ENCODE measurements around the gene SPACA4. TPM values are rescaled to one million over a fixed set of nuclear protein-coding genes. Genes with fewer than 3 reads are reported as not detected.

Gene SPACA4
- total and polyA plus RNA-seq, 7 donors = 0.34 TPM; not detected in 6

- 0% methylated on average over 38 of the region's 38 CpGs for WGBS, 2 donors
- TF ChIP-seq, protein P1, sequence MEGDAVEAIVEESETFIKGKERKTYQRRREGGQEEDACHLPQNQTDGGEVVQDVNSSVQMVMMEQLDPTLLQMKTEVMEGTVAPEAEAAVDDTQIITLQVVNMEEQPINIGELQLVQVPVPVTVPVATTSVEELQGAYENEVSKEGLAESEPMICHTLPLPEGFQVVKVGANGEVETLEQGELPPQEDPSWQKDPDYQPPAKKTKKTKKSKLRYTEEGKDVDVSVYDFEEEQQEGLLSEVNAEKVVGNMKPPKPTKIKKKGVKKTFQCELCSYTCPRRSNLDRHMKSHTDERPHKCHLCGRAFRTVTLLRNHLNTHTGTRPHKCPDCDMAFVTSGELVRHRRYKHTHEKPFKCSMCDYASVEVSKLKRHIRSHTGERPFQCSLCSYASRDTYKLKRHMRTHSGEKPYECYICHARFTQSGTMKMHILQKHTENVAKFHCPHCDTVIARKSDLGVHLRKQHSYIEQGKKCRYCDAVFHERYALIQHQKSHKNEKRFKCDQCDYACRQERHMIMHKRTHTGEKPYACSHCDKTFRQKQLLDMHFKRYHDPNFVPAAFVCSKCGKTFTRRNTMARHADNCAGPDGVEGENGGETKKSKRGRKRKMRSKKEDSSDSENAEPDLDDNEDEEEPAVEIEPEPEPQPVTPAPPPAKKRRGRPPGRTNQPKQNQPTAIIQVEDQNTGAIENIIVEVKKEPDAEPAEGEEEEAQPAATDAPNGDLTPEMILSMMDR (IDR thresholded peaks at IDR 0.05) = no peak
- TF ChIP-seq EP300 (IDR thresholded peaks at IDR 0.05) (peak in 1 of 4 donors; percentile 74), POLR2AphosphoS5 (IDR thresholded peaks at IDR 0.05) (peak; percentile 66 to 92 (median 71)), POLR2A (IDR thresholded peaks at IDR 0.05) (no peak)
- Histone ChIP-seq H3K27ac (peak overlapping the region; percentile 91 to 99 (median 96)), H3K27me3 (no peaks in the 10 kb centered on the region), H3K4me3 (peak overlapping the region; percentile 54 to 89 (median 64)), H3K9me3 (no peaks in the 10 kb centered on the region), H3K36me3 (peaks cover 0 to 8% (median 3%) of the 10 kb centered on the region in 4 donors), H3K4me1 (peaks cover 0 to 50% (median 37%) of the 10 kb centered on the region in 4 donors)
- intact Hi-C loops (cut with DNase I) = loop anchor here (10.0 kb wide), 2 partner anchors 327 to 837 kb away; partner anchors contain the start of genes FLT3LG and FTL
- DNase-seq = peak; percentile 100
These were observed 31.0 kb downstream of the SPACA4 start for GRCh38 chr19:48637449-48637947.

- intact Hi-C loops (cut with DNase I) = loop anchor here (10.0 kb wide), 2 partner anchors 327 to 837 kb away; partner anchors contain the start of genes FLT3LG and FTL
- 5 to 9% methylated on average over 29 of the region's 29 CpGs for WGBS, 2 donors
- Histone ChIP-seq H3K36me3 (peaks cover 0 to 1% (median 0%) of the 10 kb centered on the region in 4 donors), H3K4me1 (peaks cover 0 to 43% (median 30%) of the 10 kb centered on the region in 4 donors), H3K27me3 (no peaks in the 10 kb centered on the region), H3K27ac (peak overlapping the region; percentile 91 to 99 (median 96)), H3K9me3 (no peaks in the 10 kb centered on the region), H3K4me3 (peak overlapping the region; percentile 54 to 89 (median 64))
- peak; percentile 96 for DNase-seq
- TF ChIP-seq POLR2AphosphoS5 (IDR thresholded peaks at IDR 0.05) (peak; percentile 37 to 83 (median 62)), EP300 (IDR thresholded peaks at IDR 0.05) (peak in 1 of 4 donors; percentile 9), POLR2A (IDR thresholded peaks at IDR 0.05) (peak; percentile 52 to 53)
- TF ChIP-seq, protein P1 (IDR thresholded peaks at IDR 0.05) = peak in 1 of 4 experiments; percentile 14
These were observed 31.6 kb downstream of the SPACA4 start for GRCh38 chr19:48637948-48638830.

DNA sequence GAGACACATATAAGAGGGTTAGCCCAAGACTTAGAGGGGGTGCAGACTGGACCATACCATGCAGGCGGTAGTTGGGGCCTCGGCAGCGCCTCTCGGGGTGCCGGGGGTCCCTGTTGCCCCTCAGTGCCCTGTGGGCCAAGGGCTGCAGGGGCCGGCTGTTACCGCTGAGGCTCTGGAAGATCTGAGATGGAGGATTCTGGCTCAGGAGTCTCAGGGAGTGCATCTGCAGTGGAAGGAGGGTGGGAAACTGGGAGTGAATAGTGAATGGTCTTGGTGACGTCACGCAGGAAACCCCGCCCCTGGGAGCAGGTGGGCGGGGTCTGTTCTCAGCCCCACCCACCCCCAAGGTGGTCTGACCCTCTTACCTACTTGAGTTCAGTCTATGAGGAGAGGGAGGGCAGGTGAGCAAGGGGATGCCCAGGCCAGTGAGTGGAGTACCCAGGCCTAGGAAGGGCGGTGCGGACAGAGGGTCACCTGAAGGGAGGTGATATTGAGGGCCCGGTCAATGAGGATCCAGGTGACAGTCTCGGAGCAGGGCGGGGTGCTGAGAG, 32.4 kb downstream of the SPACA4 start:
- Histone ChIP-seq H3K4me3 (peak overlapping the region in 3 of 4 donors; percentile 61 to 89 (median 66)), H3K27ac (peak overlapping the region; percentile 91 to 99 (median 96)), H3K27me3 (no peaks in the 10 kb centered on the region), H3K36me3 (no peaks in the 10 kb centered on the region), H3K9me3 (no peaks in the 10 kb centered on the region), H3K4me1 (peaks cover 0 to 36% (median 23%) of the 10 kb centered on the region in 4 donors)
- 68 to 77% methylated on average over 16 of the region's 16 CpGs for WGBS, 2 donors
- intact Hi-C loops (cut with DNase I) = loop anchor here (10.0 kb wide), 2 partner anchors 326 to 836 kb away; partner anchors contain the start of genes FLT3LG and FTL
- no peak for TF ChIP-seq POLR2A (IDR thresholded peaks at IDR 0.05)
- TF ChIP-seq POLR2AphosphoS5 (IDR thresholded peaks at IDR 0.05) = no peak
- TF ChIP-seq, protein P1 (IDR thresholded peaks at IDR 0.05) = no peak
- TF ChIP-seq EP300 (IDR thresholded peaks at IDR 0.05) = no peak
- no peak for DNase-seq

GRCh38 chr19:48639483-48640375, 33.2 kb downstream of the SPACA4 start:
- TF ChIP-seq, protein P1 (IDR thresholded peaks at IDR 0.05) = no peak
- no peak for TF ChIP-seq EP300 (IDR thresholded peaks at IDR 0.05)
- no peak for TF ChIP-seq POLR2AphosphoS5 (IDR thresholded peaks at IDR 0.05)
- no peak for TF ChIP-seq POLR2A (IDR thresholded peaks at IDR 0.05)
- Histone ChIP-seq H3K9me3 (no peaks in the 10 kb centered on the region), H3K27ac (peak overlapping the region in 3 of 4 donors; percentile 91 to 99 (median 93)), H3K27me3 (no peaks in the 10 kb centered on the region), H3K36me3 (no peaks in the 10 kb centered on the region), H3K4me1 (peaks cover 0 to 33% (median 23%) of the 10 kb centered on the region in 4 donors), H3K4me3 (no peak overlapping the region)
- intact Hi-C loops (cut with DNase I) = loop anchor here (10.0 kb wide), 2 partner anchors 325 to 835 kb away; partner anchors contain the start of genes FLT3LG and FTL
- 68 to 77% methylated on average over 33 of the region's 33 CpGs for WGBS, 2 donors
- no peak for DNase-seq
